Measurements from ENCODE around the gene COL24A1.

Gene COL24A1

DNA sequence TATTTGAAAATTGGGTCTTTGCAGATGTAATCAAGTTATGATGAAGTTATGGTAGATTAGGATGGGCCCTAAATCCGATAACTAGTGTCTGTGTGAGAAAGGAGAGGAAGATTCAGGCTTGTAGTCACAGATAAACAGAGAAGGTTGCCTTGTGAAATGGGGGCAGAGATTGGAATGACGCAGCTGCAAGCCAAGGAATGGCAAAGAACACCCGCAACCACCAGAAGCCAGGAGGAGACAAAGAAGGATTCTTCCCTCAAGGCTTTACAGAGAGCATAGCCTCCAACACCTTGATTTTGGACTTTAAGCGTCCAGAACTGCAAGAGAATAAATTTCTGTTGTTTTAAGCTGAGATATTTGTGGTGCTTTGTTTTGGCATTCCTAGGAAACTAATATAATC is 35.4 kb upstream of the COL24A1 start:
- Histone ChIP-seq H3K27me3 (ENCODE audit: insufficient read depth, low read length) (no peaks in the 10 kb centered on the region), H3K27ac (ENCODE audit: low read depth, low read length, poor library complexity, severe bottlenecking) (no peak overlapping the region), H3K36me3 (ENCODE audit: insufficient read depth, low read length) (no peaks in the 10 kb centered on the region), H2AFZ (ENCODE audit: low read length) (no peak overlapping the region), H3K9me3 (ENCODE audit: low read length) (no peaks in the 10 kb centered on the region), H3K4me3 (ENCODE audit: low read depth, low read length, poor library complexity, severe bottlenecking) (no peak overlapping the region), H3F3A (ENCODE audit: insufficient read depth, low read length) (no peaks in the 10 kb centered on the region), H3K9me2 (ENCODE audit: low read depth, low read length) (no peaks in the 10 kb centered on the region), H4K20me1 (ENCODE audit: insufficient read depth, low read length) (no peaks in the 10 kb centered on the region), H3K9ac (ENCODE audit: low read length) (no peak overlapping the region), H3K4me1 (ENCODE audit: insufficient read depth, low read length, severe bottlenecking) (no peaks in the 10 kb centered on the region), H3K4me2 (ENCODE audit: low read length) (no peak overlapping the region), H3K79me2 (ENCODE audit: insufficient read depth, low read length) (no peaks in the 10 kb centered on the region)
- TF ChIP-seq, protein P1, sequence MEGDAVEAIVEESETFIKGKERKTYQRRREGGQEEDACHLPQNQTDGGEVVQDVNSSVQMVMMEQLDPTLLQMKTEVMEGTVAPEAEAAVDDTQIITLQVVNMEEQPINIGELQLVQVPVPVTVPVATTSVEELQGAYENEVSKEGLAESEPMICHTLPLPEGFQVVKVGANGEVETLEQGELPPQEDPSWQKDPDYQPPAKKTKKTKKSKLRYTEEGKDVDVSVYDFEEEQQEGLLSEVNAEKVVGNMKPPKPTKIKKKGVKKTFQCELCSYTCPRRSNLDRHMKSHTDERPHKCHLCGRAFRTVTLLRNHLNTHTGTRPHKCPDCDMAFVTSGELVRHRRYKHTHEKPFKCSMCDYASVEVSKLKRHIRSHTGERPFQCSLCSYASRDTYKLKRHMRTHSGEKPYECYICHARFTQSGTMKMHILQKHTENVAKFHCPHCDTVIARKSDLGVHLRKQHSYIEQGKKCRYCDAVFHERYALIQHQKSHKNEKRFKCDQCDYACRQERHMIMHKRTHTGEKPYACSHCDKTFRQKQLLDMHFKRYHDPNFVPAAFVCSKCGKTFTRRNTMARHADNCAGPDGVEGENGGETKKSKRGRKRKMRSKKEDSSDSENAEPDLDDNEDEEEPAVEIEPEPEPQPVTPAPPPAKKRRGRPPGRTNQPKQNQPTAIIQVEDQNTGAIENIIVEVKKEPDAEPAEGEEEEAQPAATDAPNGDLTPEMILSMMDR (IDR thresholded peaks at IDR 0.05; ENCODE audit: low read length): no peak
- TF ChIP-seq EZH2 (IDR thresholded peaks at IDR 0.05; ENCODE audit: borderline replicate concordance, low read length): no peak

DNA sequence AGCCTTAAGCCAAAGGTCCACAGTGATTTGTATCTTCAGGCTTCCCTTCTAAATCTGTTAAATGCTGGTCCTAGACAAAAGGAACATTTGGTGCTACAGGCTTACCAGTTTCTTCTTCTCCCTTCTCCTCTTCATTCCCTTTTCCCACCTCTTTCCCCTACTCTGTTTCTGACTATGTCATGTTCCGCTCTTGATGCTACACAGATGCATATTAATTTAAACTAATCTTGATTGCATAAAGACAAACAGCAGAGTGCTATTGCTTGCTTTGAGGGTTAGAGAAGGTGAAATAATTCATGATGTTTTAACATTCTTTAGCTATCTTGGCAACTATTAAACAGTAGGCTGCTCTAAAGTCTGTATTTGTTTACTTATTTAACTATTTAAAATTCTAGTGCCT is 34.3 kb upstream of the COL24A1 start:
- no peaks in the 10 kb centered on the region for H3K79me2 ChIP-seq (ENCODE audit: insufficient read depth, low read length)
- H3K36me3 ChIP-seq (ENCODE audit: insufficient read depth, low read length): no peaks in the 10 kb centered on the region
- H3K27ac ChIP-seq (ENCODE audit: low read depth, low read length, poor library complexity, severe bottlenecking): no peak overlapping the region
- H2AFZ ChIP-seq (ENCODE audit: low read length): no peak overlapping the region
- H4K20me1 ChIP-seq (ENCODE audit: insufficient read depth, low read length): no peaks in the 10 kb centered on the region
- no peaks in the 10 kb centered on the region for H3K9me3 ChIP-seq (ENCODE audit: low read length)
- TF ChIP-seq, protein P1 (IDR thresholded peaks at IDR 0.05; ENCODE audit: low read length): no peak
- TF ChIP-seq EZH2 (IDR thresholded peaks at IDR 0.05; ENCODE audit: borderline replicate concordance, low read length): no peak
- no peak overlapping the region for H3K4me3 ChIP-seq (ENCODE audit: low read depth, low read length, poor library complexity, severe bottlenecking)
- no peaks in the 10 kb centered on the region for H3F3A ChIP-seq (ENCODE audit: insufficient read depth, low read length)
- no peak overlapping the region for H3K4me2 ChIP-seq (ENCODE audit: low read length)
- H3K4me1 ChIP-seq (ENCODE audit: insufficient read depth, low read length, severe bottlenecking): no peaks in the 10 kb centered on the region
- H3K9ac ChIP-seq (ENCODE audit: low read length): no peak overlapping the region
- no peaks in the 10 kb centered on the region for H3K27me3 ChIP-seq (ENCODE audit: insufficient read depth, low read length)
- H3K9me2 ChIP-seq (ENCODE audit: low read depth, low read length): no peaks in the 10 kb centered on the region

DNA sequence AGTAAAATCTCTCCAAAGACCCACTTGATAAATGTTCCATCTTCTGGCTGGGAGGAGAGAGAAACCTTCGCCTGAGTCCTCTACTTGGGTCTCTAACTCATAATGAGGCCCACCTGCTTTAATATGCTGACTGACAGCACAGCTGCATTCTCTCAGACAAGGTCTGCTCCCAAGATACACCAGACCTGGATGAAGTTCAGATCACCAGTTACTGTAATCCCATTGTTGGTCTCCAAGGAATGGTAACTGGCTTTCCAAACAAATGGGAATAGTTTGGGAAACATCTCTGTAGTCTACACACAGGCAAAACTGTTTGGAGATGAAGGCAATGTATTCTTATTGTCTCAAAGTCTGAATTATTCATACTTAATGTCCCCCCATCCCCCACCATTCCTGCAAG is 27.9 kb upstream of the COL24A1 start:
- no peak for TF ChIP-seq EZH2 (IDR thresholded peaks at IDR 0.05; ENCODE audit: borderline replicate concordance, low read length)
- TF ChIP-seq, protein P1 (IDR thresholded peaks at IDR 0.05; ENCODE audit: low read length): no peak
- Histone ChIP-seq H4K20me1 (ENCODE audit: insufficient read depth, low read length) (no peaks in the 10 kb centered on the region), H3K4me2 (ENCODE audit: low read length) (no peak overlapping the region), H3K4me1 (ENCODE audit: insufficient read depth, low read length, severe bottlenecking) (no peaks in the 10 kb centered on the region), H3K27ac (ENCODE audit: low read depth, low read length, poor library complexity, severe bottlenecking) (no peak overlapping the region), H2AFZ (ENCODE audit: low read length) (no peak overlapping the region), H3K36me3 (ENCODE audit: insufficient read depth, low read length) (no peaks in the 10 kb centered on the region), H3K79me2 (ENCODE audit: insufficient read depth, low read length) (no peaks in the 10 kb centered on the region), H3K27me3 (ENCODE audit: insufficient read depth, low read length) (no peaks in the 10 kb centered on the region), H3F3A (ENCODE audit: insufficient read depth, low read length) (no peaks in the 10 kb centered on the region), H3K4me3 (ENCODE audit: low read depth, low read length, poor library complexity, severe bottlenecking) (no peak overlapping the region), H3K9me2 (ENCODE audit: low read depth, low read length) (no peaks in the 10 kb centered on the region), H3K9ac (ENCODE audit: low read length) (no peak overlapping the region), H3K9me3 (ENCODE audit: low read length) (no peaks in the 10 kb centered on the region)

Measured in OCI-LY1 (cell line).